Stomach smooth muscle (tissue), 2 donors: ENCODE measurements around the gene DCLK1.

ENCODE experiments used
- H3K27ac ChIP-seq: one replicate; pipeline ENCODE4 v1.7.0; 2013; ENCODE audit warnings: mild to moderate bottlenecking, low read length, inconsistent platforms
- H3K27me3 ChIP-seq, 2 donors: one replicate each; pipeline ENCODE4 v1.7.0; 2013; ENCODE audit warnings: low read length in 2 of 2; ENCODE audit not compliant: insufficient read depth in 2 of 2, control insufficient read depth in 1 of 2
- H3K36me3 ChIP-seq, 2 donors: one replicate each; pipeline ENCODE4 v1.7.0; 2013; ENCODE audit warnings: low read length in 2 of 2; ENCODE audit not compliant: control insufficient read depth in 2 of 2, insufficient read depth in 2 of 2
- H3K4me1 ChIP-seq: one replicate; pipeline ENCODE4 v1.7.0; 2013; ENCODE audit warnings: low read length; ENCODE audit not compliant: control insufficient read depth, insufficient read depth
- H3K4me3 ChIP-seq, 2 donors: one replicate each; pipeline ENCODE4 v1.7.0; 2013; ENCODE audit warnings: low read length in 2 of 2
- H3K9ac ChIP-seq, 2 donors: one replicate each; pipeline ENCODE4 v1.7.0; 2013; ENCODE audit warnings: low read length in 2 of 2, mild to moderate bottlenecking in 1 of 2
- H3K9me3 ChIP-seq, 2 donors: one replicate each; pipeline ENCODE4 v1.7.0; 2013; ENCODE audit warnings: low read length in 2 of 2; ENCODE audit not compliant: control insufficient read depth in 2 of 2
- donor health status: healthy.
- donor health status: Pancreatic carcinoma.

DCLK1 gene

GRCh38 chr13:35763060-35763781 lies 368.0 kb downstream of the DCLK1 start:
- Histone ChIP-seq H3K36me3 (no peaks in the 10 kb centered on the region), H3K4me3 (no peak overlapping the region), H3K4me1 (no peaks in the 10 kb centered on the region), H3K27me3 (no peaks in the 10 kb centered on the region), H3K27ac (no peak overlapping the region), H3K9ac (no peak overlapping the region), H3K9me3 (no peaks in the 10 kb centered on the region)

DNA sequence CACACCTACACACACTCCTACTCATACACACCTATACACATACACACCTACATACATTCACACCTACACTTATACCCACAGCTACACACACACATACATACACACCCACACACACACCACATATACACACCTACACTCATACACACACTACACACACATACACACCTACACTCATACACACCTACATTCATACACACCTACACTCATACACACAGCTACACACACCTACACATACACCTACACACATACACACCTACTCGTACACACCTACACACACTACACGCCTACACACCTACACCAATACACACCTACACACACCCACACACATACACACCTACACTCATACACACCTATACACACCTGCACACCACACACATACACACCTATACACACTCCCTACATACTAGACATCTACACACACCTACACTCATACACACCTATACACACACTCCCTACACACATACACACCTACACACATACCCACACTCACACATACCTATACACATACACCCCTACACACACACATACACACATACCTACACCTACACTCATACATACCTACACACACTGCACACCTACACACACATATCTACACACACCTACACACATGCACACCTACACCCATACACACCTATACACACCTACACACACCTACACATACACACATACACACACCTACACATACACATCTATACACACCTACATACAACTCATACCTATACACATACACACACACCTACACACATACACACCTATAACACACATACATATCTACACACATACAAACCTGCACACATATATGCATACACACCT lies 369.5 kb downstream of the DCLK1 start:
- Histone ChIP-seq H3K36me3 (no peaks in the 10 kb centered on the region), H3K4me3 (no peak overlapping the region), H3K4me1 (no peaks in the 10 kb centered on the region), H3K27ac (no peak overlapping the region), H3K9ac (no peak overlapping the region), H3K9me3 (no peaks in the 10 kb centered on the region), H3K27me3 (no peaks in the 10 kb centered on the region)

GRCh38 chr13:35760735-35761281 lies 370.4 kb downstream of the DCLK1 start:
- Histone ChIP-seq H3K27me3 (no peaks in the 10 kb centered on the region), H3K27ac (no peak overlapping the region), H3K9me3 (no peaks in the 10 kb centered on the region), H3K36me3 (no peaks in the 10 kb centered on the region), H3K9ac (no peak overlapping the region), H3K4me3 (no peak overlapping the region), H3K4me1 (no peaks in the 10 kb centered on the region)

DNA sequence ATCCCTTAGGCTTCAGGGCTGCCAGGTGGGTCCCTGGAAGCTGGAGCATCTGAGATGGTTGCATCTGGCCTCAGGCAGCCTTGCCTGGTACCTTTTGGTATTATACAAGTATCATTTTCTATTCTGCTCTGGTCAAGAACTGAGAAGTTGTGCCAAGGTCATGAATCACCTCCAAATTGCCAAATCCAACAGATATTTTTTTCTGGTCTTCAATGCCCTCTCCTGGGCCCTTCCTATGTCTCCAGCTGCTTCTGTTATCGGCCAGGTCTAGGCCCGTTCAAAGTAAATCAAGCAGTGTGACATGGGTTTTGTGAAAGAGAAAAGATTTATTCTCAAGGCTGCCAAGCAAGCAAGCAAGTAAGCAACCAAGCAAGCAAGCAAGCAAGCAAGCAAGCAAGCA lies 383.6 kb downstream of the DCLK1 start:
- H3K9me3 ChIP-seq = no peaks in the 10 kb centered on the region
- no peak overlapping the region for H3K27ac ChIP-seq
- no peak overlapping the region for H3K9ac ChIP-seq
- H3K4me1 ChIP-seq = no peaks in the 10 kb centered on the region
- H3K36me3 ChIP-seq = no peaks in the 10 kb centered on the region
- H3K4me3 ChIP-seq = no peak overlapping the region
- no peaks in the 10 kb centered on the region for H3K27me3 ChIP-seq

- Histone ChIP-seq H3K4me1 (no peaks in the 10 kb centered on the region), H3K4me3 (no peak overlapping the region), H3K36me3 (no peaks in the 10 kb centered on the region), H3K9me3 (no peaks in the 10 kb centered on the region), H3K27ac (no peak overlapping the region), H3K27me3 (no peaks in the 10 kb centered on the region), H3K9ac (no peak overlapping the region)
These were observed 386.5 kb downstream of the DCLK1 start for GRCh38 chr13:35744566-35745178.

- no peaks in the 10 kb centered on the region for H3K4me1 ChIP-seq
- H3K27ac ChIP-seq = no peak overlapping the region
- no peaks in the 10 kb centered on the region for H3K27me3 ChIP-seq
- no peaks in the 10 kb centered on the region for H3K9me3 ChIP-seq
- no peaks in the 10 kb centered on the region for H3K36me3 ChIP-seq
- H3K4me3 ChIP-seq = no peak overlapping the region
- no peak overlapping the region for H3K9ac ChIP-seq
These were observed 387.0 kb downstream of the DCLK1 start for GRCh38 chr13:35744144-35744543.

- Histone ChIP-seq H3K4me3 (no peak overlapping the region), H3K9ac (no peak overlapping the region), H3K9me3 (no peaks in the 10 kb centered on the region), H3K36me3 (no peaks in the 10 kb centered on the region), H3K27ac (no peak overlapping the region), H3K4me1 (no peaks in the 10 kb centered on the region), H3K27me3 (no peaks in the 10 kb centered on the region)
These were observed 388.0 kb downstream of the DCLK1 start for GRCh38 chr13:35743165-35743564.

- Histone ChIP-seq H3K4me1 (no peaks in the 10 kb centered on the region), H3K36me3 (no peaks in the 10 kb centered on the region), H3K9me3 (no peaks in the 10 kb centered on the region), H3K9ac (no peak overlapping the region), H3K27me3 (no peaks in the 10 kb centered on the region), H3K27ac (no peak overlapping the region), H3K4me3 (no peak overlapping the region)
These were observed 389.5 kb downstream of the DCLK1 start for GRCh38 chr13:35741657-35742056.

- Histone ChIP-seq H3K36me3 (no peaks in the 10 kb centered on the region), H3K27ac (no peak overlapping the region), H3K4me1 (peaks cover 16% of the 10 kb centered on the region), H3K9me3 (no peaks in the 10 kb centered on the region), H3K4me3 (no peak overlapping the region), H3K9ac (no peak overlapping the region), H3K27me3 (no peaks in the 10 kb centered on the region)
These were observed 394.3 kb downstream of the DCLK1 start for GRCh38 chr13:35736876-35737275.

DNA sequence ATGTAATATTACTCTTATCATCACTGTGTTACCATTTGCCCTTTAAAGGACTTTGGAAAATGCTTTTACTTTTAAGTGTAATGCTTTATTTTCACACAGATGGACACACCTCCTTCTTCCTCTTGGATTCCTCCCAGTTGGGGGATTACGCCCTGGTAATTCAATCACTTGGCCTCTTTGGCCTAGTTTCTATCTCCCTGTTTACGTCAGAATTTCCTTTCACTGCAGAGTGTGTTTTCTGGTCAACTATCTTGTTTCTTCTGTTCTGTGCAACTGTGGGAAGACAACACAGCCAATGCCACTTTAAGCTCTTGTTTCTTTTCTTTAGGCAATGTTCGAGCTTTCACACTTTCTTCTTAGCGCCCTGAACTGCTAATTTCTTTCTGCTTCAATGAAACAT lies 397.4 kb downstream of the DCLK1 start:
- H3K4me1 ChIP-seq = peaks cover 32% of the 10 kb centered on the region
- H3K9ac ChIP-seq = no peak overlapping the region
- H3K36me3 ChIP-seq = no peaks in the 10 kb centered on the region
- H3K9me3 ChIP-seq = no peaks in the 10 kb centered on the region
- H3K27me3 ChIP-seq = no peaks in the 10 kb centered on the region
- H3K4me3 ChIP-seq = peak overlapping the region in 1 of 2 donors; percentile 22
- peak overlapping the region; percentile 37 for H3K27ac ChIP-seq
